Measurements from ENCODE around the gene ARHGAP24. TPM values are rescaled to one million over a fixed set of nuclear protein-coding genes. Genes with fewer than 3 reads are reported as not detected.

ARHGAP24 gene
- total and polyA plus RNA-seq, 2 donors (not counting 1 experiment from before 2014, with no cell fraction given): 48.4 to 141 TPM

DNA sequence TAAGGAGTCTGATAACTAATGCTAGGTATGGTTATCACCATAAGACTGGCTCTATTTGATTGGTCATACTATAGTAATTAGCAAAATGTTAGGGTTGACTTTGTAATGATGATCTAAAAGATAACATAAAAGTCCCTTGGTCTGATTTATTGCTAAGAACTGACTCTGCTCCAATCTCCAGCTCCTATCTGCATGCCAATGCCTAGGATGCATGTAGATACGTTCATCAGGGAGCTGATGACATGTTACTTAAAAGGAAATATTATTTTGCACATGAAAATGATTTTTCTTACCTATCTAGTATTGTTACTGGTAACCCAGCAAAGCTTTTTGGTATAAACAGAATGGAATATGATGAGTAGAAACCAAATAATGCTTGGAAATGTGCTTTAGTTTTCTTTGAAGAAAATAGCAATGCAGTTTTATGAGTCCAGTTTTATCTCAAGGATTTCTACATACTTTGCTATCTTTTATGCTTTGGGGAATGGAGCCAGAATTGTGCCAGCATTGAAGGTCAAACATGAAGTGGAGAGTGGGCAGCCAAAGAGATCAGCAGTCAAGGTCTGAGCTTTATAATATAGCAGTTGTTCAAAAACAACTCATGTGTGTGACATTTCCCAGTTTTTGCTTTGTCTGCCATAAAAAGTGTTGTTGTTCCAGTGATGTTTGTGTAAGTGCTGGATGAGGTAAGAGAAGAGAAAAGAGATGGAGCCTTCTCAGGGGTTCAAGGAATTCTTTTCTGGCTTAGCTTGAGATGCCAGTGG lies 121.0 kb downstream of the ARHGAP24 start:
- H3K27me3 Mint-ChIP-seq: no peaks in the 10 kb centered on the region
- peaks cover 30% of the 10 kb centered on the region for H3K4me1 Mint-ChIP-seq
- H4K20me1 ChIP-seq (ENCODE audit: control insufficient read depth, insufficient read depth, low read length, poor library complexity, severe bottlenecking): no peaks in the 10 kb centered on the region
- ATAC-seq (ENCODE audit: low read depth): no peak
- H3K36me3 ChIP-seq (replicated peaks in 1 of 2; ENCODE audit: control extremely low read depth in 1 of 2, control insufficient read depth in 1 of 2, extremely low read depth in 1 of 2, insufficient read depth in 2 of 2, low read length in 1 of 2): peaks cover 2 to 6% of the 10 kb centered on the region in 2 experiments
- no peak overlapping the region for H3K9ac ChIP-seq (ENCODE audit: low read length)
- no peaks in the 10 kb centered on the region for H3K27me3 ChIP-seq (replicated peaks in 1 of 4; ENCODE audit: control extremely low read depth in 1 of 4, control insufficient read depth in 3 of 4, insufficient read depth in 4 of 4, low read length in 3 of 4)
- POLR2A ChIA-PET: interaction anchor here (0.6 kb wide), 1 partner anchor 14 kb away, joined by 3 read pairs; no protein-coding TSS in a partner anchor
- no peak for DNase-seq
- CTCF ChIA-PET: interaction anchor here (1.1 to 1.2 kb wide), 2 partner anchors 11 to 30 kb away, joined by 3 read pairs; no protein-coding TSS in a partner anchor
- intact Hi-C loops (cut with micrococcal nuclease): loop anchor here (5.0 kb wide), 1 partner anchor 41 kb away; no protein-coding TSS in a partner anchor
- no peak overlapping the region for H3K4me3 ChIP-seq (ENCODE audit: control extremely low read depth in 1 of 5, extremely low read depth in 1 of 5, insufficient read depth in 1 of 5, low read depth in 2 of 5, low read length in 4 of 5)
- TF ChIP-seq, protein P1, sequence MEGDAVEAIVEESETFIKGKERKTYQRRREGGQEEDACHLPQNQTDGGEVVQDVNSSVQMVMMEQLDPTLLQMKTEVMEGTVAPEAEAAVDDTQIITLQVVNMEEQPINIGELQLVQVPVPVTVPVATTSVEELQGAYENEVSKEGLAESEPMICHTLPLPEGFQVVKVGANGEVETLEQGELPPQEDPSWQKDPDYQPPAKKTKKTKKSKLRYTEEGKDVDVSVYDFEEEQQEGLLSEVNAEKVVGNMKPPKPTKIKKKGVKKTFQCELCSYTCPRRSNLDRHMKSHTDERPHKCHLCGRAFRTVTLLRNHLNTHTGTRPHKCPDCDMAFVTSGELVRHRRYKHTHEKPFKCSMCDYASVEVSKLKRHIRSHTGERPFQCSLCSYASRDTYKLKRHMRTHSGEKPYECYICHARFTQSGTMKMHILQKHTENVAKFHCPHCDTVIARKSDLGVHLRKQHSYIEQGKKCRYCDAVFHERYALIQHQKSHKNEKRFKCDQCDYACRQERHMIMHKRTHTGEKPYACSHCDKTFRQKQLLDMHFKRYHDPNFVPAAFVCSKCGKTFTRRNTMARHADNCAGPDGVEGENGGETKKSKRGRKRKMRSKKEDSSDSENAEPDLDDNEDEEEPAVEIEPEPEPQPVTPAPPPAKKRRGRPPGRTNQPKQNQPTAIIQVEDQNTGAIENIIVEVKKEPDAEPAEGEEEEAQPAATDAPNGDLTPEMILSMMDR (IDR thresholded peaks at IDR 0.05): no peak
- no peak for TF ChIP-seq EZH2 (IDR thresholded peaks at IDR 0.05; ENCODE audit: borderline replicate concordance, insufficient read depth, low read depth, low read length, poor library complexity, severe bottlenecking)
- WGBS (ENCODE audit: insufficient coverage): no CpG with 5 or more reads among the region's 1 CpG
- no peak overlapping the region for H2AFZ ChIP-seq (ENCODE audit: insufficient read depth, low read depth, low read length, poor library complexity, severe bottlenecking)
- H3K4me2 ChIP-seq (replicated peaks; ENCODE audit: low read depth, low read length, poor library complexity, severe bottlenecking): no peak overlapping the region
- peaks cover 80% of the 10 kb centered on the region for H3K79me2 ChIP-seq (ENCODE audit: control insufficient read depth, insufficient read depth, low read length)
- no peak overlapping the region for H3K4me3 Mint-ChIP-seq
- H3K9me3 ChIP-seq (ENCODE audit: control extremely low read depth in 1 of 3, control insufficient read depth in 2 of 3, insufficient read depth in 1 of 3, low read length in 2 of 3): no peaks in the 10 kb centered on the region
- no peak overlapping the region for H3K27ac ChIP-seq (ENCODE audit: low read length in 2 of 2)
- no peaks in the 10 kb centered on the region for H3K9me3 Mint-ChIP-seq (ENCODE audit: insufficient read depth)
- H3K4me1 ChIP-seq (ENCODE audit: control insufficient read depth in 2 of 2, insufficient read depth in 2 of 2, low read length in 2 of 2): peaks cover 12 to 28% of the 10 kb centered on the region in 2 donors
- H3K27ac Mint-ChIP-seq: no peak overlapping the region

DNA sequence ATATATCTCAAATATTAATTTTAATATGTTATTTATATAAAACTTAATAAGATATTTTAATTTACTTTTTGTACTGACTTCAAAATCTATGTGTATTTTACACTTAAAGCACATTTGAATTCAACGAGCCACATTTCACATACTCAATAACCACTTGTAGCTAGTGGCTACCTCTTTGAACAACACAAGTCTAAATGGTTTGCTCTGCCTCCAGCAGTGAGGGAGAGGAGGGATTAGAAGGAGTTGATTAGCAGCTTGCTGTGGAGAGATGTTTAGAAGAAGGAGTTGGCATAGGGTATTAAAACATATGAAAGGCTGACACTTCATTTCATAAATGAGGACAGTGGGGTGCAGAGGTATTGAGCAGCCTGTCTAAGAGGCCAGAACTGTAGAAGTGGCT lies 124.0 kb downstream of the ARHGAP24 start:
- Histone ChIP-seq H3K4me3 (ENCODE audit: control extremely low read depth in 1 of 5, extremely low read depth in 1 of 5, insufficient read depth in 1 of 5, low read depth in 2 of 5, low read length in 4 of 5) (no peak overlapping the region), H3K27ac (ENCODE audit: low read length in 2 of 2) (peak overlapping the region in 1 of 2 donors; percentile 49), H3K4me2 (replicated peaks; ENCODE audit: low read depth, low read length, poor library complexity, severe bottlenecking) (no peak overlapping the region), H4K20me1 (ENCODE audit: control insufficient read depth, insufficient read depth, low read length, poor library complexity, severe bottlenecking) (no peaks in the 10 kb centered on the region), H3K9ac (ENCODE audit: low read length) (no peak overlapping the region), H3K9me3 (ENCODE audit: control extremely low read depth in 1 of 3, control insufficient read depth in 2 of 3, insufficient read depth in 1 of 3, low read length in 2 of 3) (peaks cover 0 to 1% (median 0%) of the 10 kb centered on the region in 3 donors), H3K36me3 (replicated peaks in 1 of 2; ENCODE audit: control extremely low read depth in 1 of 2, control insufficient read depth in 1 of 2, extremely low read depth in 1 of 2, insufficient read depth in 2 of 2, low read length in 1 of 2) (peaks cover 1 to 6% of the 10 kb centered on the region in 2 experiments), H3K79me2 (ENCODE audit: control insufficient read depth, insufficient read depth, low read length) (peaks cover 72% of the 10 kb centered on the region), H2AFZ (ENCODE audit: insufficient read depth, low read depth, low read length, poor library complexity, severe bottlenecking) (no peak overlapping the region), H3K4me1 (ENCODE audit: control insufficient read depth in 2 of 2, insufficient read depth in 2 of 2, low read length in 2 of 2) (peaks cover 24 to 42% of the 10 kb centered on the region in 2 donors), H3K27me3 (replicated peaks in 1 of 4; ENCODE audit: control extremely low read depth in 1 of 4, control insufficient read depth in 3 of 4, insufficient read depth in 4 of 4, low read length in 3 of 4) (no peaks in the 10 kb centered on the region)
- no peak overlapping the region for H3K4me3 Mint-ChIP-seq
- TF ChIP-seq, protein P1 (IDR thresholded peaks at IDR 0.05): no peak
- TF ChIP-seq EZH2 (IDR thresholded peaks at IDR 0.05; ENCODE audit: borderline replicate concordance, insufficient read depth, low read depth, low read length, poor library complexity, severe bottlenecking): no peak
- no peaks in the 10 kb centered on the region for H3K9me3 Mint-ChIP-seq (ENCODE audit: insufficient read depth)
- CTCF ChIA-PET: interaction anchor here (0.8 kb wide), 1 partner anchor 96 kb away, joined by 3 read pairs; no protein-coding TSS in a partner anchor
- H3K4me1 Mint-ChIP-seq: peaks cover 36% of the 10 kb centered on the region
- H3K27ac Mint-ChIP-seq: no peak overlapping the region
- ATAC-seq (ENCODE audit: low read depth) (no peak), DNase-seq (no peak)
- POLR2A ChIA-PET: no interaction called here
- no peaks in the 10 kb centered on the region for H3K27me3 Mint-ChIP-seq
- intact Hi-C loops (cut with micrococcal nuclease): loop anchor here (5.0 kb wide), 1 partner anchor 38 kb away; no protein-coding TSS in a partner anchor
- no CpG with 5 or more reads among the region's 1 CpG for WGBS (ENCODE audit: insufficient coverage)
